HG03095 (cell line): ENCODE data around the gene KCNRG.
"Not testable (repeated sequence)": the region's sequence is repeated elsewhere in the genome, so short reads cannot be mapped to it uniquely, and the experiment has no call there.

Experiments
- ATAC-seq: cut with Tn5 transposase; IDR thresholded peaks from one replicate; pipeline ENCODE4 v1.9.1; 2021; ENCODE audit warnings: moderate library complexity; ENCODE audit not compliant: unreplicated experiment

The KCNRG gene, protein sequence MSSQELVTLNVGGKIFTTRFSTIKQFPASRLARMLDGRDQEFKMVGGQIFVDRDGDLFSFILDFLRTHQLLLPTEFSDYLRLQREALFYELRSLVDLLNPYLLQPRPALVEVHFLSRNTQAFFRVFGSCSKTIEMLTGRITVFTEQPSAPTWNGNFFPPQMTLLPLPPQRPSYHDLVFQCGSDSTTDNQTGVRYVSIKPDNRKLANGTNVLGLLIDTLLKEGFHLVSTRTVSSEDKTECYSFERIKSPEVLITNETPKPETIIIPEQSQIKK

DNA sequence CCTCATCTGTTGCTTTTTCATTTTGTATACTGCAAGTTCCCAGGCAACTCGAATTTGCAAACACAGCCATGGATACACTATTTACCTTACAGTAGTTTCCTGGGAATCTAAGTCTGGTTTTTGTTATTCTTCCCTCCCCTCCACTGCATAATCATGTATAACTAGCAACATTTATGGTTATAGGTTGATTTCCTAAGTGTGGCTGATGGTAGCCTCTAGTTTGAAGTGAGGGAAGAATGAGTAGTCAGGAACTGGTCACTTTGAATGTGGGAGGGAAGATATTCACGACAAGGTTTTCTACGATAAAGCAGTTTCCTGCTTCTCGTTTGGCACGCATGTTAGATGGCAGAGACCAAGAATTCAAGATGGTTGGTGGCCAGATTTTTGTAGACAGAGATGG is at the start of gene KCNRG:
Gene KCNRG, plus strand, starts transcription at position 187 of the 400 bp plus-strand sequence. Its CDS starts 50 bp downstream, at position 237.
- ATAC-seq: no peak

DNA sequence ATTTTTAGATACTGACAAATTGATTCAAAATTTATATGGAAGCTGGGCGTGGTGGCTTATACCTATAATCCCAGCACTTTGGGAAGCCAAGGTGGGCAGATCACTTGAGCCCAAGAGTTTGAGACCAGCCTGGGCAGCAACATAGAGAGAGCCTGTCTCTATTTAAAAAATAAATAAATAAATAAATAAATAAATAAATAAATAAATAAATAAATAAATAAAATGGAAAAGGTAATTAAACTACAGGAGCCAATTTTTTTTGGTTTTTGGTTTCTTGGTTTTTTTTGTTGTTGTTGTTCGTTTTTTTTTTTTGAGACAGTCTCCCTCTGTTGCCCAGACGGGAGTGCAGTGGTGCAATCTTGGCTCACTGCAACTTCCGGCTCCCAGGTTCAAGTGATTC is 47.8 kb upstream of the KCNRG start:
- no peak for ATAC-seq

DNA sequence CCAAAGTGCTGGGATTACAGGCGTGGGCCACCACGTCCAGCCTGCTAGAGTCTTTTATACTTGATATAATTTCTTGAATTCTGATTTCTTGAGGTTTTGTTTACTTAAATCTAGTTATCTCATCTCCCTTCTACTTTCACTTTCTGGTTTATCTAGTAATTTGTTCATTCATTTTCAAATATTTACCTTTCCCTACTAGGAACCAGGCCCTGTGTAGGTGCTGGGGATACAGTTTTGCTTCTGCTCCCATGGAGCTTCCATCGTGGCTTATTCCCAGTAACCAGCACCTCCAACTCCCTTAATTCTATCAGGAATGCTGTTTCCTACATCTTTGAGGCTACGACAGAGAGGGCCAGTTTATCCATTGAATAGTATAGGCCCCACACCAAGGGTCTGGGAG is 42.5 kb upstream of the KCNRG start:
- no peak for ATAC-seq

DNA sequence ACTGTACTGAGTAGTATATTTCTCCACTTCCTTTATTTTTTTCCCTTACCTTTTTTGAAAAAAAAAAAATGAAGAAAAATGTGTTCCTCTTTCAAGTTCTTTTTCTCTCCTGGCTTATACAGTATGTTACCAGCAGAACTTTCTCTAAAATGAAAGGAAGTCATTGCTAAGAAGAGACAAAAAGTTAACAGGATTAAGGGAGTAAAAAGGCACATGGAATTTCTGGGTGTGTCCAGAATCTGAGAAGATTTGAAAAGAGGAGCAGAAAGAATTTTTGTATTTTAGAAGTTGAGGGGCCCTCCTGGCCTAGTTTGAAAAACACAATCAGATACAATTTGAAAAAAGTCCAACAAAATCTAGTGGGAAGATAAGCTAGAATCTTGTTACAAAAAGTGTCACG is 39.4 kb upstream of the KCNRG start:
- ATAC-seq: no peak

DNA sequence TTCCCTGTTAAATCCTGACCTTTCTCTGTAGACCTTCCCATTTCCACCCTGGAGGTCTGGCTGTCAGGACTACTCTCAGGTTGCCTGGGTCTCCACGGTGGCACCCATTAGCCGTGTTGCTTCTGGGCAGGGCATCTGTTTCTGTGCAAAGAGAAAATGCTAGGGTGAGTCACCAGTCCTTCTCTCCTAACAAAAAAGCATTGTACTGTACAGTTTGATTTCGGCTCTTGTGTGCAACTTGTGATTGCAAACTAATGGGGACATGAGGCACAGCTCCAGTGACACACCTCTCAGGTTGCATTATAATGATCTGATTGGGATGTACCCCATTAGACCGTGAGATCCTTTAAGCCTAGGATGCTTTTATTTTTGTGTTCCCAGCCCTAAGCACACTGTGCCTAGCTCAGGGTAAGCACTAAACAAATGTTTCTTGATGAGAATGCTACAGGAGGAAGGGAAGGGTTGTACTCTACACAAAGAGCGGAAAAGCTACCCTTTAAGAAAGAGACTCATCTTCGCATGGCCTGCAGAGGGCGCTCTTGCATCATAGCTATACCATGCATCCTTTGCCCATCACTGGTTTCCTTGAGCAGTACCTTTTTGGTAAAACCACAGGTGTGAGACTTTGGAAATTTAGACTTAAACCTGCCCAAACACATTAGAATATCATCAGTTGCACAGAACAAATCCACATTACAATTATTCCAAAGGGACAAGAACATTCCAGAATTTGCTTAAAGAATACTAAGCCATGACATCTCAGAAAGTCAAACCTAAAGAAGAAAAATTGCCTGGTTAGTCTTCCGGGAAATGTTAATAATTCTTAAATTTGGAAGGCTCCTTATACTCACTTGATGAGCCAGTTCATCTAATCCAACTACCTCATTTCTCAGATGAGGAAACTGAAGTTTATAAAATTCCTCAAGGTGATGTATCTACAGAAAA is 38.7 kb upstream of the KCNRG start:
- peak; percentile 77 for ATAC-seq

DNA sequence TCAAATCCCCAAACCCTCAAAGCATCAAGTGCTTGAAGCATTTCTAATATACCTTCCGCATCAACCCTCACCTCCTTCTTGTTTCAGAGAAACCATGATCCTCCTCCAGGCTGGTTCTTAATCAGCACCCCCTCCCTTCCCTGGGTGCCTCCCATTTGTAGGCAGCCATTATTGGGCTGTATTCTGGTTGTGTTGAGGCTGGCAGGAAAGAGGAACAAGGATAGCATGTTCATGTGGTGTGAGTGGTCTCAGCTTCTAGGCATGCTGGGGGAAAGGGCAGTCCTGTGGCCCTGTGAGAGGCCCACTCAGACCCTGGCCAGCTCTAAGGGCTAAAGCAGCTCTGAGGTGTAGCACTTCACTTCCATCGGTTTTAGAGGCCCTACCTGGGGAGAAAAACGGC is 37.3 kb upstream of the KCNRG start:
- no peak for ATAC-seq

DNA sequence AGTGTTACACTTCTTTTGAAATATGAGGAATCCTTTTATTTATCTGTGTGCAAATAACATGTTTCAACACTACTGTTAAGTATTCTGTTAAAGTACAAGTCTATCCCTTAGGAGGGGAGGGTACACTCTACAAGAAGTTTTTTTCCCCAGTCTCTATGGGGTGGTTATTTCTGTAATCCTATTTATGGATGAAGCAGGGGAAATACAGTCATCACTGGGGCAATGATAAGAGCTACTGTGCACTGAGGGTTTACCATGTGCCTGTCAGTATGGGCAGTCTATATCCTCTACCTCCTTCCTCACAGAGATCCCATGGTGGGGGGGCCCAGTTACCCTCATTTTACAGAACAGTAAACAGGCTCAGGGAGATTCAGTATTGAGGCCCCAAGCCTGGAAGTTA is 35.0 kb upstream of the KCNRG start:
- ATAC-seq: no peak

DNA sequence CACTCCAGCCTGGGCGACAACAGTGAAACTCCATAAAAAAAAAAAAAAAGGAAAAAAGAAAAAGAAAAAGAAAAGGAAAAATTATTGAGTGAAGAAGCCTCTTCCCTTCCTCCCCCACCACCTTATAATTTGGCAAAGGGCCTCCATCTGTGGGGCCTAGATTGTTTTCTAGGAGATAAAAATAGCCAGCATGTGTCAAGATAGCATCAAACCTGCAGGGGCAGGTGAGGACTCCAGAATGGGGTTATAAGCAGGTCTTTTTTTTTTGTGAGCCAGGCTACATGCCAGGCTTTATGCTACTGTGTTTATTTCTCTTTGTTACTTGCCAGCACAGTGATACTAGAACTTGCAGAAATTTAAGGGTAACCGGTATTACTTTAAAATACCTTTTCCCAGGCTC is 30.1 kb upstream of the KCNRG start:
- no peak for ATAC-seq

DNA sequence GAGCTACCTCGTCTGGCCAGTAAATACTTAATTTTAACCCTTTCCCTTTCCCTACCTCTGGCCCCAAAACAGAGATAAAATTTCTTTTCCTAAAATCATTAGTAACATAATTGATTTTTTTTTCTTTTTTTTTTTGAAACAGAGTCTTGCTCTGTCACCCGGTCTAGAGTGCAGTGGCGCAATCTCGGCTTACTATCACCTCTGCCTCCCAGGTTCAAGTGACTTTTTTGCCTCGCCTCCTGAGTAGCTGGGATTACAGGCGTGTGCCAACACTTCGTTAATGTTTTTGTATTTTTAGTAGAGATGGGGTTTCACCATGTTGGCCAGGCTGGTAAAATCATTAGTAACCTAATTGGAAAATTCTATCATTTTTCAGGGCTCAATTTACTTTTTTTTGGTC is 28.8 kb upstream of the KCNRG start:
- ATAC-seq: no peak

DNA sequence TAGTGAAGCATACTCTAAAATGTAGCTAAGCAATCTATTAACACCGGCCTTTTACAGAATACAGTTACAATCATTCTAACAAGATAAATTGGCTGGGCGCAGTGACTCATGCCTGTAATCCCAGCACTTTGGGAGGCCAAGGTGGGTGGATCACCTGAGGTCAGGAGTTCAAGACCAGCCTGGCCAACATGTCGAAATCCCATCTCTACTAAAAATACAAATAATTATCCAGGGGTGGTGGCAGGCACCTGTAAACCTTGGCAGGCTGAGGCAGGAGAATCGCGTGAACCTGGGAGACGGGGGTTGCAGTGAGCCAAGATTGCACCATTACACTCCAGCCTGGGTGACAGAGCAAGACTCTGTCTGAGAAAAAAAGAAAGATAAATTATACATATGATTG is 24.6 kb upstream of the KCNRG start:
- not testable (repeated sequence) for ATAC-seq

DNA sequence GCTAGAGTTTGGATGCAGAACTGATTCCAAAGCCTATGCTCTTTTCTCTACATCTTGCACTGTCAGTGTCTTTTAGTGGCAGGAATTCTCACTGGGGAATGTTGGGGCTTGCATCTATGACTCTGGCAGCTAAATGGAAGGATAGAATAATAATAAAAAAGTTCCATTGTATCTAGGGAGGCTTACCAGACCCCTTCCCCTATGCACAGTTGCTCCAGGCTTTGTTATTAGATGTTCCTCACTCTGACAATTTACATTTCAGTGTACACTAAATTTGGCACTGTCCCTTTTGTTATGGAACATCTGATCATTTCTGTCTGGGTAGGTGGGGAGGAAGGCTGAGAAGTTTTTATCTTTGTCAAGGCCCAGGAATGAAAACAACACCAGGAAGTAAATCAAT is 22.1 kb upstream of the KCNRG start:
- ATAC-seq: no peak

DNA sequence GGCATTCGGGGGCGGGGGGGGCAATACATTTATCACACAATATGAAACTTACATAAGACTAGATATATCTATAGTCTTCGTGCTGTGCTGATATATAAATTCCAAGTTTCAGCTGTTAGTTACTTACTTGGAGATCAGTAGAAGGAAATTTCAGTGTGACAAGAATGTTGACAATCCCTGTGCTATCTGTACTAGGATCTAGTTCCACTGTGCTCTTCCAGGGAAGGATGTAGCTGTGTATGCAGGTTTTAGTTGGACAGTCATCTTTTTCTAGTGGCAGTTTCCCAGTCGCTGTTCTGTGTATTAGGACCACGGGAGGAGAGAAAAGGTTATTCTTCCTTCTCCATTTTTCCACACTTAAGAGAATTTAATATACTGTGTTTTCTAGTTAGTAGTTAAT is 21.6 kb upstream of the KCNRG start:
- no peak for ATAC-seq

DNA sequence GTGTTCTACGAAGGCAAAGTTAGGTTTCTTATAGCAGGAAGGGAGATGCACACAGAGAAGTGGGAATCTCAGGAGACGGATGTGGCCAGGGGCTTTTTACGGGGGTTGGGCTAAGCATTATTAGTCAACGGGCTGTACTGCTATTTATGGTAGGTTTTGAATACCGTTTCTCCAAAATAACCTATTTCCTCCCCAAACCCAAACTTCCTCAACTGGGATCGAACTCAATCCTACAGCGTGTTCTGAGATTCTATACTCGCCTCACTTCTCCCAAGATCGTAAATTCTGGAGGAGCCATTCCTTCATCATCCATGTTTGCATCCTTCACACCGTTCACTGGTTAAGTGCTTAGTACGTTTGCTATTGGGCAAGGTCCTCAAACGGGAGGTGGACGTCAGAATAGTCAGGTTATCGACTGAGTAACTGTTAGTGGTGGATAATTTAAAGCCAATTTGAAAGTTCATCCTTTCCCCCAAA is 19.6 kb upstream of the KCNRG start:
- no peak for ATAC-seq

DNA sequence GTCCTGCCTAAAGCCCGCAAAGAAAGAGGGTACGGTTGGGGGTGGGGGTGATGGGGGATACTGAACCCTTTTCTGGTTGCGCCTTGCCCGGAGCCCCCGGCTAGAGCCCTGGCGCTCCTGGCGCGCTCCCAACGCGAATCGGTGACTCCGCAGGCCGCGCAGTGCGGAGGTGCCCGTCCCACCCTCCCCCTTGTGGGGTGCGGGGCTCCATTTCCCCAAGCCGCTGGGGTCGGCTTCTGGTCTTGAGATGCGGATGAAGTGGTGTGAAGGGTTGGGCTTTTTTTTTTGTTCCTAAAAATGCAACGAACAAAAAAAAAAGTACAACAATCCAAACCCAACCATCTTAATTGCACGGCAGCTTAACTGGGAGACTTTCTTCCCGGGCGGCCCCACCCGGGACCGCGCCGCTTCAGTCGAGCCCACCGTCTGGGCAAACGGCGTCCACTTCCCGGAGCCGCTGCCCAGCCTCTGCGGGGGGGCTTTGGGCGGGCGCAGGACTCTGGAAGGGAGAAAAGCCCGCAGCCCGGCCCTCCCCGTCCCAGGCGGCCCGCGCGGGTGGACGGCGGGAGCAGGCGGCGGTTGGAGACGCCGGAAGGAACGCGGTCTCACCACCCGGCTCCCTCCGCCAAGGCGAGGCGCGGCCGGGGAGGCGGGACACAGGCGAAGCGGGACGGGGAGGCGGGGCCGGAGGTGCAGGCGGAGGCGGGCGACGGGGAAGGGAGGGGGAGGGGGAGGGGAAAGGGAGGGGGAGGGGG is 18.9 kb upstream of the KCNRG start:
- peak; percentile 41 for ATAC-seq

DNA sequence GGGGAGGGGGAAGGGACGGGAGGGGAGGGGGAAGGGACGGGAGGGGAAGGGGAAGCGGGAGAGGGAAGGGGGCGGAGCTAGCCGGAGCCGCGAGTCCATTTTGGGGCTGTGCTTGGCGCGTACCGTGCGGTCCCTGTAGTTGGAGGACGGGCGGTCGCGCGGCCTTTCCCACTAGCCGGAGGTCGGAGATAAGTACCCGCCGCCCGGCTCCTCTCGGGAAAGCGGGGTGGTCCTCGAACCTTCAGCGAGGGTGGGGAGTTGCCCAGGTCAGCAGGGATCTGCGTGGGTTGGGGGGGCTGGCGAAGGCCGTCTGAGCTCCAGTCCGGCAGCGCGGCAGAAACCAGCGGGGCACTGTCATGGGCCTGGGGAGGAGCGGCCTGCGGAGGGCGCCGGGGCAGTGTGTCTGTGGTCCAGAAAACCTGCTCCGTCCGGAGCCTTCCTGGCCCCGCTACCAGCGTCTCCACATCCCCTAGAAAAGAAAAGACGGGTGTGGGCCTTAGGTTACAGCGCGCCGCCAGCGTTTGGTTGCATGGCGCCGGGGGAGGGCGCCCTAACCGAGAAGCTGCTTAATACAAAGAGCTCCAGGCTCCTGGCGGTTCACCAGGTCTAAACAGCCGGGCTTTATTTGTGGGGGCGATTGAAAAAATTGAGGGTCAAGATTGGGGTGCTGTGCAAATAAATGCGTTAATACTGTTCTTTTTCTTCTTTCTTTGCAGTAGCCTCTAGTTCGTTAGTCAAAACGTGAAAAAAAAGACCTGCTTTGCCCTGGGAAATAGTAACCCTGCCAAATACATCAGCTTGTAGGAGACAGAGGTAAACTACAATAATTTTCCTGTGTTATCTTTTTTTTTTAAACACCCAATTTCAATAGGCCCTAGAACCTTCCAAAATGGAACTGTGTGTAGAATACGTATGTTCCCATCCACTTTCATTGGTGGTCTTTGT is 18.0 kb upstream of the KCNRG start, which contains the start of gene TRIM13:
Gene TRIM13, plus strand, starts transcription at position 92 of the 945 bp plus-strand sequence. CDS start 14,899 bp downstream, outside the sequence.
- peak; percentile 78 for ATAC-seq

DNA sequence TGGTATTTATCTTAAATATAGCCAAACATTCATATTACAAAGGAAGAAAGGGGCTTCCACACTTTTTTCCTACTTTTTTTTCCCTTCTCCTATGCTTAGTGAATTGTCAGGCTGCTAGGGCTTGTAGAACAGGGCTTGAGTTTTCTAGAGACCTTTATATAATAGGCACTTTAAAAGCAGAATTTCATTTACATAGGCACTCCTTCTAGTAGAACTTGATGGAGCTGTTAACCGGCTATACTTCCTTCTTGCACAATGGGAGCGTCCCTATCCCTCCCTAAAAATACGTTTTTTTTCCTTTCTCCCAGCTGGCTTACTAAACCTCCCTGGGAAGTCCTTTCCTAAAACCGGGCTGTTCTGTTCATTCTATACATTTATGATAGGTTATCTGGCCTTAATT is 17.3 kb upstream of the KCNRG start:
- ATAC-seq: no peak

DNA sequence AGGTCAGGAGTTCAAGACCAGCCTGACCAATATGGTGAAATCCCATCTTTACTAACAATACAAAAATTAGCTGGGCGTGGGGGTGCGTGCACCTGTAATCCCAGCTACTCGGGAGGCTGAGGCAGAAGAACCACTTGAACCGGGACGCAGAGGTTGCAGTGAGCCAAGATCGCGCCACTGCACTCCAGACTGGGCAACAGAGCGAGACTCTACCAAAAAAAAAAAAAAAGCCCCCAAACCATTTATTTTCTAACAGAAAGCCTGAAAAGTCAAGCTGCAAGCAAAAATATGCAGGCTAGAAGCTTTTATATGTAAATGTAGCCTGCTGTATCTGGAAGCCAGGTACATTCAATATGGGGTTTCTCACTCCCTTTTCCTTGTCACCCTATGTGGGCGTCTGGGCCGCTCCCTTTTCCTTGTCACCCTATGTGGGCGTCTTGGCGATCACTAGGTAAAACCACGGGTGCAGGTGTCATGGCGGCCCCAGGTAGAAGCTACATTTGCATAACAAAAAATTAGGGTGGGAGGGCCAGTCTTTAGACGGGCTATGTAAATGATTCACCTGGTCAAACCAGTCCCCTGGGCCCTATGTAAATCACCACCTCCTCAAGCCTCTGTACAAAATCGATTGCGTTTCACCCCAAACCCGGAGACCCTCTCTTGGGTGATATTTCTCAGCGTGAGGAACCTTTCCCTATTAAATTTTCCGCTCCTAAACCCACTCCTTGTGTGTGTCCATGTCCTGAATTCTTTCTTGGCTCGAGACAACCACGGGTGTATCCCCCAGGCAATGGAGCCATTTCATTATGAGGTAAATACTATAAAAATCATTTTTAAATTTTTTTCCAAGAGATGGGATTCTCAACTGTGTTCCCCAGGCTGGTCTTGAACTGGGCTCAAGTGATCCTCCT is 16.3 kb upstream of the KCNRG start:
- ATAC-seq: no peak

DNA sequence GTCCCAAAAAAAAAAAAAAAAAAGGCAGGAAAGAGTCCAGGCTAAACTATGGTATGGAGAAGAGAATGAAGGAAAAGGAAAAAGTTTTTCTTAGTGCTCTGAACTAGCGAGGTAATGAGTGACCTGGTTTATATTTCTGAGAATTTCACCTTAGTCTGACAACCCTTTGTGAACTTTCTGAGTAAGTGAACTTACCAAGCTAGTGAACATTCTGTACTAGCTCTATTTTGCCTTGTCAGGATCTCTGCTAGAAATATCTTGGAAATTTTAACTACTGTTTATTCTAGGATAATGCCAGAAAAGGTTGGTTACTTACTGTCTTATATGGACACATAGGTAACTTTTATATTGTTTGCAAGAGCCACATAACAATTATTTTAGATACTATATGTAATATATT is 14.0 kb upstream of the KCNRG start:
- no peak for ATAC-seq
